GM18907 (cell line): ENCODE results near the gene KATNB1.
"Not testable (repeated sequence)": the region's sequence is repeated elsewhere in the genome, so short reads cannot be mapped to it uniquely, and the experiment has no call there.

Experiments
- ATAC-seq: cut with Tn5 transposase; IDR thresholded peaks from one replicate; pipeline ENCODE4 v1.9.1; 2021; ENCODE audit warnings: mild to moderate bottlenecking, moderate library complexity; ENCODE audit not compliant: unreplicated experiment

KATNB1 gene

DNA sequence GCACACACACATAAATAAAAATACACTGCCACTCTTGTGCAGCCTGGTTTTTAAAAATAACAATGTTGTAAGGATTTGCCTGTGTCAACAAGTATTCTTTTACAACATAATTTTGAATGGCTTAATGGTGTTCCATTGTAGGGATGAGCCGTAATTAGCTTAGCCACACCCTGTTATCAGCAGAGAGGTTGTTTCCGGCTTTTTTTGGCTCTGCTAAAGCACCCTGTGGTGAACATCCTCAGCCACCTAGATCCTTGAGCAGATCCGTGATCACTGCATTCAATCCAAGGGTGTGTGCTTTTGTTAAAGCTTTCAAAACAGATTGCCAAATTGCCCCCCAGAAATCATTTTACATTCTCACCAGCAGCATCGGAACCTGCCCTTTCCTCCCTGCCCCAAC lies 7.0 kb downstream of the KATNB1 start:
- ATAC-seq = no peak

DNA sequence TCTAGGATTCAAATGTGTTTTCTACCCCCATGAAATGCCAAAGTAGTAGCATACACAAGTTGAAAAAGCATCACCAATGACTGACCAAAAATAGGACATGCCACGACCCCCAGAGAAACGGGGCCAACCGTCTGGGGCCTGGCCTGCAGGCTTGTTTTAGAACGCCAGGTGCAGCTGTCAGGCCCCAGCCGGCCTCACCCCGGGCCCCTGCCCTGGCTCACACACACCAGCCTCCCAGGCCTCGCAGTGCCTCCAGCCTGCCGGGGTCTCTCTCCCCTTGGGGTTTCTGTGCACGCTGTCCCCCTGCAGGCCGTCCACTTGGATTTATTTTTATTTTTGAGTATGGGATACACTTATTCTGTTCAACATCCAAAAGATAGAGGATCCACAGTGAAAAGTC lies 7.9 kb downstream of the KATNB1 start:
- no peak for ATAC-seq

DNA sequence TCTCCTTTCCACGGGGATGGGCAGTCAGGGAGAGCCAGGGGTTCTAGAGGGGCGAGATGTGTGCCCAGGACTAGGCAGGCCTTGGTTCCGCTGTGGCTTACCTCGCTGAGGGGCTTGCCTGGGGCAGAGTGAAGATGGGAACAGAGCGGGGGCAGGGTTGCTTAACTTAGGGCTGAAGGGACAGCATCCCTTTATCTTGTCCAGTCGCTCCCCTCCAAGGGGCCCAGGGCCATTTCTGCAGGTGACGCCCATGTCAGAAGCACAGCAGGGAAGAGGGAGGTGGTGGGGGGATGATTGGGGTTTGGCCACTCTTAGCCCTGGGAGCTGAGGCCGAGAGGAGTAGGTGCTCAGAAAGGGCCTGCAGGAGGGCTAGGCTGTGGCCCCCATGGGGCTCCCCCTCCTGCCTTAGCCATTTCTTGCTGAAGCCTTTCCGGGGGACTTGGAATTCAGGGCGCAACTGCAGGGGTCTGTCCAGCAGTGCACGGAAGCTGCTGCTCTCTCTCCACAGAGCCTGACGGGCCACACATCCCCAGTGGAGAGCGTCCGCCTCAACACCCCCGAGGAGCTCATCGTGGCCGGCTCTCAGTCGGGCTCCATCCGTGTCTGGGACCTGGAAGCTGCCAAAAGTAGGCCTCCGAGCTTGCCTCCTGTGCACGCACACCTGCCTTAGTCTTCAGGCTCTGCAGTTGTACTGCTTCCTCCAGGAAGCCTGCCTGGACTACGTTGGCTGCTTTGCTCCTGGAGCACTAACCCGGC lies 8.5 kb downstream of the KATNB1 start:
- ATAC-seq = no peak

DNA sequence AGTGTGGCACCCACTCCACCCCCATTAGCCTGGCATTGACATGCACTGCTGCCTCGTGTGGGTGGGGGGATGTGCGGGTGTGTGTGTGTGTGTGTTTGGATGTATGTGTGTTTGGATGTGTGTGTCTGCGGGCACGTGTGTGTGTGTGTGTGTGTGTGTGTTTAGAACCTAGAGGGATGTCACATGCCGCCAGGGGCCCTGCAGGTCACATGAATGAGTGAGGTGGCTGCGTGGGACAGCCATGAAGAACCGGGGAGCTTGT lies 9.0 kb downstream of the KATNB1 start:
- ATAC-seq = no peak

DNA sequence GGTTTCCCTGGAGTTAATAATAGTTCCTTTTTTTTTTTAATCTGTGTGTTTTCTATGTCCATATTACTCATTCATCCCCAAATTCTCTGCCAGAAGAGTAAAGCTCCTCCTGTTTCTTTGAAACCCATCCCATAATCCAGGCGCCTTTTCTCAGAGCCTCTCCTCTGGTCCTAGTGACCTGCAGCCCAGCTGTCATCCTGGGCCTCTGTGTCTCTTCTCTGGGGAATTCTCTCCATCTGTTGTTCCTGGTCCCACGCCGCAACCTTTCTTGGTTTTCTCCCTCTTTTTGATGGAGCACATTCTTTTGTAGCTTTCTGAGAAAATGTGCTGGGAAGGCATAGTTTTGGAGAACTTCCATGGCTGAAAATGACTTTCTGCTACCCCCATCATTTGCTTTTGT lies 10.2 kb downstream of the KATNB1 start:
- ATAC-seq = no peak

DNA sequence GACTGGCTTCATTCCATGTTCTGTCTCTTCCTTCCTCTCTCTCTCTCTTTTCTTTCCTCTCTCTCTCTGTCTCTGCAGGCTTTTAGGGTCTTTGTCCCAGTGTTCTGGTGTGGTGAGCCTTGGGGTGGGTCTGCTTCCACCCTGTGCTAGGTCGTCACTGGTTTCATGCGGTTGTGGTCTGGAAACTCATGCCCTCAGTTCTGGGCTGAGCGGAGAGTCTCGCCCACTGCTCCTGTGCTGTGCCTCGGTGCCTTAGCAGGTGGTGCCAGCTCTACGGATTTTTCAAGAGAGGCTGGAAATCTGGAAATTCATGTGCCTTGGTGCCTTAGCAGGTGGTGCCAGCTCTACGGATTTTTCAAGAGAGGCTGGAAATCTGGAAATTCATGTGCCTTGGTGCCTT lies 10.7 kb downstream of the KATNB1 start:
- ATAC-seq = not testable (repeated sequence)

DNA sequence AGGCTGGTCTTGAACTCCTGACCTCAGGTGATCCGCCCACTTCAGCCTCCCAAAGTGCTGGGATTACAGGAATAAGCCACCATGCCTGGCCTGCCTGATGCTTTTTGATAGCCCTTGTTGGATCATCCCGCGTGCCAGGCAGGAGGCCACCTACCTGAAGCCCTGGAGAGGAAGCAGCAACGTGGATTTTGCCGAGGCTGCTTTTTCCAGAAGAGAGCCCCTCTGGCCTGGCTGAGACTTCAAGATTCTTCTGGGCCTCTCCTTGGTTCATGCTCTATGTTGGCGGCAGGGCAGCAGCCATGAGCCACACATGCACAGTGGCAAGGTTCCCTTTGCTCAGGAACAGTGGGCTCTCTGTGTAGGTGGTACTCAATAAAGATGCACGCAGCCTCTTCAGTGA lies 11.5 kb downstream of the KATNB1 start:
- ATAC-seq = no peak

DNA sequence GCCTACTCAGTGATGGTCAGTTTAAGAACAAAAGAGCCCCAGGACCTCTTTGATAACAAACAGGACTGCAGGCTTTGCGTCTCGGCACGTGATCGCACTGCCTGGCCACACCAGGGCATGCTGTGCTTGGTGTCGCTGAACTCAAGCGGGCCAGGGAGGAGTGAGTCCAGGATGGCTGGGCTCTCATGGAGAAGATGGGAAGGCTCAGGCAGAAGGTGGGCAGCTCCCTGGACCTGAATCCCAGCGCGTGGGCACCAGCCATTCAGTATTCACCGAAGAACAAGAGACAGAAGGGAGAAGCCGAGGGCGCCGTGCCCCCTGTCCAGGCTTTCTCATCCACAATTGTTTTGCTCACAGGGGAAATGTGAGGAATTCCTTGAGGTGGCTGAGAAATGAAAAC lies 11.9 kb downstream of the KATNB1 start:
- ATAC-seq = no peak

DNA sequence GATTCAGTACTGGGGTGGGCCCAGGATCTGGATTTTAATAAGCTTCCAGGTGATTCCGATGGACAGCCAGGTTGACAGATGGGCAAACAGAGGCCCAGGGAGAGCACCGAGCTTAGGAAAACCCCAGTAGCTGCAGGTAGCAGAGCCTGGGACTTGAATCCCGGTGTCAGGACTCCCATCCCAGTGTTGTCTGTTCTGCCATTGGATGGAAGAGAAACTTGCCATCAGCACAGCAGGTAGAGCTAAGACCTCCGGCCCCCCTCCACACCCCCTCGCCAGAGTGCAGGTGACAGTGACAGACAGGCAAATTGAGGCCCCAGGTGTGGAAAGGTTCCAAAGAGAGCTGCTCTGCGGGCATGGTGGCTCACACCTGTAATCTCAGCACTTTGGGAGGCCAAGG lies 12.4 kb downstream of the KATNB1 start:
- no peak for ATAC-seq

DNA sequence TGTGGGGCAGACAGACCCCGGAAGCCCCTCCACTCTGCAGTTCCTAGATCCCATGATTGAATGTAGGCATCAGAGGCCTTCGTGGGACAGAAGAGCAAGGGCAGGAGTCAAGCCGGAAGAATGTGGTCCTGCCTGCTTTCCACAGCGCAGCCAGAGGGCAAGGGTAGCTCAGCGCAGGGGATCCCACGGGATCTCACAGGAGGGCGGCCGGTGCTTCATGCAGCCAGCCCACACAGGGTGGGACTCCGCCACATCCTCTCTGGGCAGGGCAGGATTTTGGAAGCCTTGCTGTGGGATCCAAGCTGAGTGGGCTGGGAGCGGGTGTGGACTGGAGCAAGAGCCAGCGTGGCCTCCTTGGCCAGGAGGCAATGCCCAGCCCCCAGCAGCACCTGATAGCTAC lies 13.0 kb downstream of the KATNB1 start:
- ATAC-seq = no peak

DNA sequence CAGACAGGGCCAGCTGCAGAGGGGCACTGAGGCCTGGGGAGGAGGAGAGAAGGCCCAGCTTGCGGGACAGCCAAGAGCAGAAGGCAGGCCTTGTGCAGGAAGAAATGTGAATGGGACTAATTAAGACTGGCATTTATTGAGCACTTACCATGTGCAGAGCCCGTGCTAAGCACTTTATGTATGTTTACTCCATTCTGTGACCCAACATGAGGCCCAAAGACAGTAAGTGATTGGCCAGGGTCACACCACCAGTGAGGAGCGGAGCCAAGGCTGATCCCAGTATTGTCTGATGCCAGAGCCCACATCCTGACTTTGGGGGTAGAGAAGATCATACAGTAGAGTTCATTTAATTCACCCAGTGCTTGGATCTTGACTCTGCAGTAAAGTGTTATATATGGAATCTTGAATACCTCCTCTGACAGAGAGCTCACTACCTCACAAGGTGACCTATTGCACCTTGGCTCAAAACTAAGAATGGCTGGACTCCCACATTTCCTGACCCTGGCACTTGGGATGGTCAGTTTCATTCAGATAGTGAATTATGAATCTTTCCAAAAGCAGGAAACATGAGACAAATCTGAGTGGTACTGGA lies 13.6 kb downstream of the KATNB1 start:
- ATAC-seq = no peak

DNA sequence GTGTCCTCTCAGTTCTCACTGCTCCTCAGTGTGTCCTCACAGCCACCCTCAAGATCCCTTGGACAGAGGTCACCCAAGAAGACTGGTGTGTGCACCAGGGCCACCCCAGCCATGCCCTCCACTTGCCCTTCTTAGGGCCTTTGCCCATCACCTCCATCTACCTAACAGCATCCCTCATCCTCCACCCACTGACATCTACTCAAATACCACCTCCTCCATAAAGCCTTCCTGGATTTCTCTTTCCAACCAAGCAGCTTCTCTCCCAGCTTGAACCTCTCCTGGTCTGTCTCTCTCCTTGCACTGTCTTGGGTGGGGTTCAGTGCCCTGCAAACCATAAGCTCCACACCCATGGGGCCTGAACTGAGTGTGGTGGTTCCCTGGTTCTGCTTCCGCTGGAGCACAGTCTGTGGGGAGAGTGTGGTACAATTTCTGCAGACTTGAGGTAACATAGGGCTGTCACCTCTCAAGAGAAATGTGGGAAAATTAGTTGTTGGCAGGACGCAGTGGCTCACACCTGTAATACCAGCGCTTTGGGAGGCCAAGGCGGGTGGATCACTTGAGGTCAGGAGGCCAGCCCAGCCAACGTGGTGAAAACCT lies 14.4 kb downstream of the KATNB1 start:
- ATAC-seq = no peak

DNA sequence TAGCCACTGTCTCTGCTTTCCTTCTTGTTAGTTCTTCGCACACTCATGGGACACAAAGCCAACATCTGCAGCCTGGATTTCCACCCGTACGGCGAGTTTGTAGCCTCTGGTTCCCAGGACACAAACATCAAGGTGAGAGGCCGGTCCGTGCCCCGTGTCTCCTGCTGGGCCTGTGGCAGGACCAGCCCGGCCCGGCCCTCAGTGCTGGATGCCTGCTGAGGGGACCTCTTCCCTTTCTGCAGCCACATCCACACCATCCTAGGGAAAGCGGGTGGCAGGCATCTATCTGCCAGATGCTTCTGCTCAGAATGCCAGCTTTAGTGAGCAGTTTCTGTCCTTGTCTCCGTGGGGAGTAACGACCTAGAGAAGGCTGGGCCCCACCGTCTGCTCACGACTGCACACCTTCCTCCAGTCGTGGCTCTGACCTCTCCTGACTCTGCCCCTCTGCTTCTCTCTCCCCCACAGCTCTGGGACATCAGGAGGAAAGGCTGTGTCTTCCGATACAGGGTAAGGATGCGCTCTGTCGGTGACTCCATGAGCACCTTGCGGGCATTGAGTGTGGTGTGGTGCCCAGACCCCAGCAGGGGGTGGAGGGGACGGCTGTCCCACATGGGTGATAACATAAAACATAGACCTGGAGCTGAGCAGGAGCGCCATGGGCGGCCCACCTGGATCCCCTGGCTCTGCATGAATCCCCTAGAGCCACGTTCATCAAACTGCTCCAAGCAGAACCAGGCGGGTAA lies 15.4 kb downstream of the KATNB1 start:
- ATAC-seq = no peak

DNA sequence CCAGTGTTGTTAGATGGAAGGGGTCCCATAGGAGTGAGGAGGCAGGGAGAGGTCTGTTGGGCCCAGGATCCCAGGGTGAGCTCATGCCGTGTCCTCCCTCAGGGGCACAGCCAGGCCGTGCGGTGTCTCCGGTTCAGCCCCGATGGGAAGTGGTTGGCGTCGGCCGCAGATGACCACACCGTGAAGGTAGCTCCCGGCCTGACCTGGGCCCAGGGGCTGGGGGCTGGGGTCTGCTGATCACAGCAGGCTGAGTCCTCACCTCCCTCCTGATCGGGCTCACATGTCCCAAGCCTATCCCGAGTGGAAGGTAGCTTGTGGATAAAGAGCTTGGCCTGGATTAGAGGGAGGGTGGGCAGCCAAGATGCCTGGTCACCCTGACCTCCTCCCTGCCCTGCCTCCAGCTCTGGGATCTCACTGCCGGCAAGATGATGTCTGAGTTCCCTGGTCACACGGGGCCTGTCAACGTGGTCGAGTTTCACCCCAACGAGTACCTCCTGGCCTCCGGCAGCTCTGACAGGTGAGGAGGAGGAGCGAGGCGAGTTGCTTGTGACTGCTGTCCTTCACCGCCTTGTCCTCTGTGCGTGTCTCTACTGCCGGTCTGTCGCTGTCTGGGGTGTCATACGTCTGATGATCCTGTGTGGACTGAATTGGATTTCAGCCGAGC lies 16.1 kb downstream of the KATNB1 start:
- no peak for ATAC-seq

DNA sequence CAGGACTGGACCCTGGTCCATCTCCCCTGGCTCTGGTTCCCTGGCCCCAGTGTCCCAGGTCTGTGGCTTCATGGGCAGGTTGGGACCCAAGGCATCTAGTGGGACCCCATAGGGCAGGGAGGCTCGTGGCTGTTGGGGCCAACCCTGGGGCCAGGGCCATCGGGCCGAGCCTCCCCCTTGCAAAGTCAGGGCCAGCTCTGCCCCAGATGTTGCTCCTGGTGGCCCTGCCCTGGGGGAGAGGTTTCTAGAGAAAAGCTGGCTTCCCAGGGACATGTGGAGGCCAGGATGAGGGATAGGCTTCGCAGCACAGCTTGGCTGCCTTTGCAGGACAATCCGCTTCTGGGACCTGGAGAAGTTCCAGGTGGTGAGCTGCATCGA lies 16.6 kb downstream of the KATNB1 start:
- no peak for ATAC-seq

DNA sequence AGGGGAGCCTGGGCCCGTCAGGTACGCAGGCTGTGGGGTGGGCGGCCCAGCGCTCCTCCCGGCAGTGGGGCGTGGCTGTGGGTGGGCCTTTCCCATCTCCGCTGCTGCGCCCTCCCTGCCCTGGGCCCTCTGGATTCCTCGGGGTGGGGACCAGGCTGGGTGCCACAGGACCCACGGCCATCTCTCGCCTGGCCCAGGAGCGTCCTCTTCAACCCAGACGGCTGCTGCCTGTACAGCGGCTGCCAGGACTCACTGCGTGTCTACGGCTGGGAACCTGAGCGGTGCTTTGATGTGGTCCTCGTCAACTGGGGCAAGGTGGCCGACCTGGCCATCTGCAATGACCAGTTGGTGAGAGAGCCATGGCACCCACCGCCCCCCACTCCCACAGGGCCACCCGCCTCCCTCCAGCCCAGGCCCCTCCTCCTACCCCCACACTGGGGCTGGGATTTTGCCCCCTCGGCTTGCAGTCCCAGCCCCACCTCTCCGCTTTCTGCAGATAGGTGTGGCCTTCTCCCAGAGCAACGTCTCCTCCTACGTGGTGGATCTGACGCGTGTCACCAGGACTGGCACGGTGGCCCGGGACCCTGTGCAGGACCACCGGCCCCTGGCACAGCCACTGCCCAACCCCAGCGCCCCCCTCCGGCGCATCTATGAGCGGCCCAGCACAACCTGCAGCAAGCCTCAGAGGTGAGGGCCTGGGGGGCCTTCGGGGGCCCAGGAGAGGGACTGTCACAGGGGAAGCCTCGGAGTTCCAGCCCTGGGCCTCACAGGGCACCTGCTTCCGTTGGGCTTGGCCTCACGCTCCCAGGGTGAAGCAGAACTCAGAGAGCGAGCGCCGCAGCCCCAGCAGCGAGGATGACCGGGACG lies 17.2 kb downstream of the KATNB1 start:
- no peak for ATAC-seq

DNA sequence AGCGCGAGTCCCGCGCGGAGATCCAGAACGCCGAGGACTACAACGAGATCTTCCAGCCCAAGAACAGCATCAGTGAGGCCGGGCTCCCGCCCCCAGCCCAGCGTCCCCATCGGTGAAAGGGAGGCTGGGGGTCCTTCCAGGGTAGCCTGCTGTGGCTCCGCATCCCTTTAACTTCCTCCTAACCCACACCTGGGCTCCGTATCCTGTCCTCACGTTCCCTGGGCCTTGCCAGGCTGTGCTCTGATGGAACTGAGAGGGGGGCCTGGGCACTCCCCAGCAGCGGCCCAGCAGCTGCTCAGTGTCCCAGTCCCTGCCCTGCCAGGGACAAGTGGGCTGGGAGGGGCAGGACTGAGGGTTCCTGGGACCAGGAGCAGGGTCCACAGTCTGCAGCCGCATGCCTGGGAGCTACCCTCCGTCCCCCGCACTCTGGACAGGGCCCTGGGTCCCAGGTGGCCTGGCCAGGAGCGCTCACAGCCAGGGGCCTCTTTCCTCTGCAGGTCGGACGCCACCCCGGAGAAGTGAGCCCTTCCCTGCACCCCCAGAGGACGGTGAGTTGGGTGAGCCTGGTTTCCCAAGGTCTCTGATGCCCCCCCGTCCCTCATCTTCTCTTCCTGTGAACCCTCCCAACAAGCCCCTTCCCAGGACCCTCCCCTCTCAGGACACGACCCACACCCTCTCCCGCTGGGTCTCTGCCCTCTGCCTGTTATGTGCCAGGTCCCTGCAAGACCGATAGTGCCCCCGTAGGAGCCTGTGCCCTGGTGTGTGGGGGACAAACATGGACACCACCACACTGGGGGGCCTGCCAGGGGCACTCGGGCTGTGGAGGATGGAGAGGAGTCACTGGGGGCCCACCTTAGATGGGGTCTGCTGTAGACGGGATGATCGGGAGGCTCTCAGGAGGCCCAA lies 18.1 kb downstream of the KATNB1 start:
- ATAC-seq = no peak

DNA sequence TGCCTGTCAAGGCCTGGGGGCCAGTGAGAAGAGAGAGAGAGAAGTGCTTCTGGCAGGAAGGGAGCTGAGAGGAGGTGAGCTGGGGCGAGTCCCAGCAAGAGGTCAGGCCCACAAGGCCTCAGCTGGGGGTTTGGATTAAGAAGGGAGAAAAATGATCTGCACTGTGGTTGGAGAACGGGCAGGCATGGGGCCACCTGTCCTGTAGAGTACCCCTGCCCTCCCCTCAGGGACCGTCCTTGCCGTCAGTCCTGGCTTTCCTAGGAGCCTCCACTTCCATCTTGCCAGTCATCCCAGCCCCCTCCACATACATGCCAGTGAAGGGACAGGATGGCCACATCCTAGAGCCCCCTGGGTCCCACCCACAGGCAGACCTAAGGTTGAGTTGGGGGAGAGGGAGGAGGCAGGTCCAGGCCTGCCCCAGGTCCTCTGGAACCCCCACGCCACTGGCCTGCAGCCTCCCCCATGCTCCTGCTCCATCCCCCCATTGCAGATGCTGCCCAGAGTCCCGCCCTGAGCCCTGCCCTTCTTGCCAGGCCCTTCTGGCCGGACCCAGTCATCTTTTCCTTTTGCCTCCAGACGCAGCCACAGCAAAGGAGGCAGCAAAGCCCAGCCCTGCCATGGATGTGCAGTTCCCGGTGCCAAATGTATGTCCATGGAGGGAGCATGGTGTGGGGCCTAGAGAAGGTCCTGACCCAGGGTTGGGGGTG lies 18.9 kb downstream of the KATNB1 start:
- ATAC-seq = no peak

DNA sequence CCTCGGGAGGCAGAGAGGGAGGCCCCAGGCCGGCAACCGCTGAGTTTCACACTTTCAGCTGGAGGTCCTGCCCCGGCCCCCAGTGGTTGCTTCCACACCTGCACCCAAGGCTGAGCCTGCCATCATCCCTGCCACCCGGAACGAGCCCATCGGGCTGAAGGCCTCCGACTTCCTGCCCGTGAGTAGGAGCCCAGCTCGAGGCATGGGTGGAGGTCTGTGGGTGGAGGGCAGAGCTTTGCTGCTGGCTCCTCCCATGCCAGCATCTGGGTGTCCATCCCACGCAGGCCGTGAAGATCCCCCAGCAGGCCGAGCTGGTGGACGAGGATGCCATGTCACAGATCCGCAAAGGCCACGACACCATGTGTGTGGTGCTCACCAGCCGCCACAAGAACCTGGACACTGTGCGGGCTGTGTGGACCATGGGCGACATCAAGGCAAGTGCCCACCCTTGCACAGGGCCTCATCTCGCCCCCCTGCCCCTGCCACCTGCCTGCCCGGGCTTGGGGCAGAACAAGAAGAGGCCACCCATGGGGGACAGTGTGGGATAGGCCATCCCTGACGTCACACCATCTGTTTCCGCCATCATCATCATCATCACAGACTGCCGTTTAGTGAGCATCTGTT lies 19.6 kb downstream of the KATNB1 start:
- no peak for ATAC-seq
